ENCODE results near the gene SCN1B.
"Not testable (repeated sequence)": the region's sequence is repeated elsewhere in the genome, so short reads cannot be mapped to it uniquely, and the experiment has no call there.

- TF ChIP-seq CTCF (IDR thresholded peaks at IDR 0.05; ENCODE audit: borderline replicate concordance, extremely low read depth, low read length, poor library complexity, severe bottlenecking); EZH2 (IDR thresholded peaks at IDR 0.05; ENCODE audit: borderline replicate concordance, low read depth, low read length, severe bottlenecking): not testable (repeated sequence)
These were observed 964 bp upstream of the SCN1B start for GRCh38 chr19:35029275-35029736.

Measured in DND-41 (cell line).